C4-2B (cell line): Measurements from ENCODE around the gene ANKRD2.

Source experiments
- H3K27ac ChIP-seq: fragments of 450-650 bp; 2 replicates; pipeline ENCODE4 v1.5.1; 2017
- CTCF ChIP-seq: fragments of 450-650 bp; conservative IDR thresholded peaks from 2 replicates; pipeline ENCODE4 v1.5.1; 2017; ENCODE audit warnings: mild to moderate bottlenecking
- ZFX ChIP-seq: fragments of 450-650 bp; IDR thresholded peaks from 2 replicates; pipeline ENCODE4 v1.6.1; 2017

ANKRD2 gene

GRCh38 chr10:97628228-97628627 is 55.6 kb downstream of the ANKRD2 start:
- no peak overlapping the region for H3K27ac ChIP-seq
- TF ChIP-seq ZFX: no peak
- no peak for TF ChIP-seq CTCF

- H3K27ac ChIP-seq: no peak overlapping the region
- TF ChIP-seq ZFX: no peak
- no peak for TF ChIP-seq CTCF
These were observed 56.7 kb downstream of the ANKRD2 start for GRCh38 chr10:97629289-97629688.

GRCh38 chr10:97631098-97631497 is 58.5 kb downstream of the ANKRD2 start:
- no peak overlapping the region for H3K27ac ChIP-seq
- no peak for TF ChIP-seq ZFX
- TF ChIP-seq CTCF: no peak

GRCh38 chr10:97632949-97633884 is 60.6 kb downstream of the ANKRD2 start, which contains the start of gene MORN4:
MORN4 (minus strand) TSS chr10:97633500; CDS start chr10:97619653, 13,847 bp downstream.
- peak; percentile 50 for TF ChIP-seq ZFX
- TF ChIP-seq CTCF: no peak
- peak within 1 kb of the TSS; percentile 76 for H3K27ac ChIP-seq
